Anterior cingulate cortex (tissue), 58 donors: ENCODE data around the gene SORCS3.

ENCODE experiments used
- DNase-seq, 58 donors: peaks; one replicate each; lab custom pipeline; 2025; lab: John Stamatoyannopoulos, UW

Gene SORCS3

DNA sequence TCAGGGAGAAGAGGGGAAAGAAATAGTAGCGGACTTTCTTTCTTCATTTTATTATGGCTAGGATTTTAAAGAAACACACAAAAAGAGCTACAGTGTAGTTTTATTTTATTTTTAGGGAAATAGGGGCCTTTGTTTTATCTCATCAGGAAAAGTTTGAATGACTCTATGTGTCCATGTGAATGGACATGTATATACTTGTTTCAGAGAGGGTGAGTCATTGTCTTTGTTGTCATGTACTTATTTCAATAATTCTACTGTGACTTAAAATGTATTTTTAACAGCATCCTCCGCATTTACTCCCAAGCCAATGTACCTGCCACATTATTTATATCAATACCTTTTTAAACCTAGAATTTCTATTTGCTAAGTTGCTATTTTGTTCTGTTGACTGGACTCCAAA lies 569.5 kb downstream of the SORCS3 start:
- no peak for DNase-seq

DNA sequence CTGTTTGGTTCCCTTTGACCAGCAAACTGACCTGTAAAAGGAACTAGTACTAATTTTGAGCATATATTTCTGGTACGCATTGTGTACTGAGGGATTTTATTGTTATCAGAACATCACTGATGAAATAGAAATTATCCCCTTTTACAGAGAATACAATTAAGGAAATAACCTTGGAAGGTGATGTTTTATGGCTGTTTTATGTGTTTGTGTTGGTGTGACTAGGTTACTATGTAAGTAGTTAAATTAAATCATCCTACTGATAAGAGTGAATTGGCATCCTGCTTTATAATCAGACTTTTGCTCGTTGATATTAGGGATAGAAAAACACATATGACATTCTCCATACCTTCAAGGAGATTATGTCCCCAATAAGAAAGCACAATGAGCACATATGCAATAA lies 596.6 kb downstream of the SORCS3 start:
- DNase-seq: no peak

DNA sequence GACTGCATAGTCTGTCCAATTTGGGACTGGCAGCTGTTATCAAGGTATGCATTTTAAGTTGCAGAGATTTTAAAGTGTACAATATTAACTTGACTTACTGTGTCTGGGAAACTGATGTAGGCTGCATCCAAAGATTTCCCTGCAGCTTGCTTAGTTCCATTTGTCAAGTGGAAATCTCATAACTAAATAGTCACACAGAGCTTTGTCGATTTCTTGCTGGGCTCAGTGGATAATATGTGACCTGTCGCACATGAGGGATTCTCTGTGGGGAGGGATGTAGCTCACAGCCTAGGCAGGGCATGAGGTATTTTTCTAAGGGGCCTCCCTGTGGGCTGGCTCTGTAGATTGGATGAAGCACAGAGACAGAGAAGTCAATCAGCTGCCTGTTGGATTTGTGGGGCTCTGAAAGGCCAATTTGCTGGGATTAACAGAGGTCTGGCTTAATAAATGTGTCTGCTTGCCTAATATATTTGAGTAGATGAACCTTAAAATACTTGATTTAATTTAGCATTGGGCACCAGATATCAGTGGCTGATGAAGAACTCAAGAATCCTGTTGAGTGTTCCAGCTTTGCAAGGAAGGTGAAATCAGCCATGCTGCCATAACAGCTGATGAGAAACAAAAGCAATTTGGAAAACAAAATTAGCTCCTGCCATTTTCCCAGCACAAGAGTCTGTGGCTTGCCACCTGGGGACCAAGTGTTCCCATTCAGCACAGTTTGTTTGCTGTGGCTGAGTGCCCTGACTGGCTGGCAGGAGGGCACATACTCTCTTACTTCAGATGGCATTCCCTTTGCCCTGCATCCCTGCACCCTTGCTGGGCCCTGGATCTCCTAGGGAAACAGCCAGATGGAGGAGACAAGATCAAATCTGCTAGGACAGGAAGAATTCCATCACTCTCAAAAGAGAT lies 598.5 kb downstream of the SORCS3 start:
- peak in 17 of 58 donors; percentile 1 to 54 (median 6) for DNase-seq

DNA sequence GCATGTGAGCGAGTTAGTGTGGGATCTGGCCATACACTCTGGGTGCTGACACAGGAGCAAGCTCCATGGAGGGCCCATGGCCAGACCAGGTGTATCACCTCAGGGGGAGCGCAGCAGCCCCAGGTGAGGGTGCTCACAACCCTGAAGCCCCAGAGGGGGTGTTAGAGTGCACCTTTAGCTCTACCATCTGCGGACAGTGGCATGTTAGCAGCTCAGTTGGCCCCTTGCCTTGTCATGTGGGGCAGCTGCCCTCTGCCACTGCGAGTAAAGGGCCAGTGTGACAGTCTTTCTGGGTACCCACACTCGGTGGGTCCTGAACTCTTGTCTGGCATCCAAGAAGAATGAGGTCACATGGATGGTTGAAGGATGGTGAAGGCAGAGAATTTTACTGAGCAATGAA lies 600.2 kb downstream of the SORCS3 start:
- no peak for DNase-seq

GRCh38 chr10:105243381-105243780 lies 602.3 kb downstream of the SORCS3 start:
- no peak for DNase-seq

DNA sequence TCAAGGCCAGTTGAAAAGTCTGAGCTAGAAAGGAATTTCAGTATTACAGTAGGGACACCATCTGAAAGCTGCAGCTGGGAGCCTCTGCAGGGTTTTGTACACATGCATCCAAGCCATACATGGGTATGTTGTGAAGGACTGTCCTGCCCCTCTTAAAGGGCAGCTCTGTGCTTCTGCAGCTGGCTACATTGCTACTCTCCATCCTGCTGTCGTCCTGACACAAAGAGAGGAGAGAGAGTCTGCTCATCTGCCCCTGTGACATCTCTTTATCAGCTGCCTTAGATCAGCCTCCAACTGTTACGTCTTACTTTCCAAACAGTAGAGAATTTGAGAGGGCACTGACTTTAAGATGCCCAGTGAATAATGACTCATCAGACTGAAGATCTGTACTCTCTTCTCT lies 602.7 kb downstream of the SORCS3 start:
- DNase-seq: no peak

DNA sequence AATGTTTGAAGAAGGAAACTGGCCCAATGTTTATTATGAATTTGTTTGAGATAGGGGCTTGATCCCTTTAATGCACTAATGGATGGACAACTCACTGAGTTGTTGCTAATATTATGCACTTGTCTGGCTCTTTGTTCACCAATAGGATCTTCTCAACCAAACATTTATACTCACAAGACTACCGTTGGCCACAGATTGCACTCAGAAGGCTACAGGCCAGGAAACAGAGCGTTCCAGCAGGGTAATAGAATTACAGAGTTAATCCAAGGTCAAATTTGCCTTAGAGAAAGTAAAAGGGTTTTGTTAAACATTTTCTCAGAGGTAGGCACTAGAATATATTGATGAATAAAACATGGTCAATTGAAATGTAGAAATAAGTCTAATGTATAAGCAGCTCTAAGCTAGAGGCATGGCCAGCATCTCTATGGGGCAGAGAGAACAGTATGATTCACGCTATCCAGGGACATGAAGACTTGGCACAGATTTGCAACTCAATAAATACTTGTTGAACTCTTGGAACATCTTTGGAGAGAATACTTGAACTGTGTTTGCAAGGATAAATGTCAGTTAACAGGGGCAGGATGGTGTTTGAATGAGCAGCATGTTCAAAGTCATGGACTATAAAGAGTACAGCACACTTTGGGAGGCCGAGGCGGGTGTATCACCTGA lies 606.9 kb downstream of the SORCS3 start:
- DNase-seq: no peak

- DNase-seq: no peak
Observed at GRCh38 chr10:105252911-105253310, 611.8 kb downstream of the SORCS3 start.

GRCh38 chr10:105253515-105254212 lies 612.6 kb downstream of the SORCS3 start:
- DNase-seq: no peak

GRCh38 chr10:105258036-105258673 lies 617.1 kb downstream of the SORCS3 start:
- peak in 2 of 58 donors; percentile 4 to 18 for DNase-seq

- no peak for DNase-seq
Observed at GRCh38 chr10:105258674-105259065, 617.6 kb downstream of the SORCS3 start.

DNA sequence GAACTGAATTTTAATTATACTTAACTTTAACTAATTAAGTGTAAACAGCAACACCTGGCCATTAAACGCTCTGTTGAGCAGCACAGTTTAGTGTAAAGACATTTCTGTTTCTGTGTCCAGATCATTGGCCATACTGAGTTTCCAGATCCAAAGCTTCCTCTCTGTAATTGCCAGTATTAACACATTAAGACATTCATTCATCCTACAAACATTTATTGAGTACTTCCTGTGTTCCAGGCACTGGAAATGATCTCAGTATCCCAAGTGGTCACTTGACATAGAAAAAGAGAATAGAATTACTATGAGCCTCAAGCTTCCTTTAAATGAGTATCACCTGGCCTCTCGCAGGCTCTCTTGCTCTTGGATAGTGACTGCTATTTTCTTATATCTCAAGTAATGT lies 618.1 kb downstream of the SORCS3 start:
- no peak for DNase-seq

DNA sequence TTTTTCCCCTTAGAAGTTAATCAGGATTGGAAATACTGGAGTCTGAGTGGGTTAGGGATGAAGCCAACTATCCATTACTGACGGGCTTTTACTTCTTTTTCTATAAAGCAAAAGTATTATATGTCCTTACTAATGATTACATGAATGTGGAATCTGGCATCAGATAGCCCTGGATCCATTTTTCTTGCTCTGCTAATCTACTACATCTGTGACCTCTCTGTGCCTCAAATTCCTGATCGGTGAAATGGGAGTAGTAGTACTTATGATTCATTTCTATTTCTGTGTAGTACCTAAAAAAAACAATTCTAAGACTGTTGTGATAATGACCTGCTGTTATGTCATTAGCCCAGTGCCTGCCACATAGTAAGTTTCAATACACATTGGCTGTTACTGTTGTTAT lies 621.6 kb downstream of the SORCS3 start:
- DNase-seq: no peak

DNA sequence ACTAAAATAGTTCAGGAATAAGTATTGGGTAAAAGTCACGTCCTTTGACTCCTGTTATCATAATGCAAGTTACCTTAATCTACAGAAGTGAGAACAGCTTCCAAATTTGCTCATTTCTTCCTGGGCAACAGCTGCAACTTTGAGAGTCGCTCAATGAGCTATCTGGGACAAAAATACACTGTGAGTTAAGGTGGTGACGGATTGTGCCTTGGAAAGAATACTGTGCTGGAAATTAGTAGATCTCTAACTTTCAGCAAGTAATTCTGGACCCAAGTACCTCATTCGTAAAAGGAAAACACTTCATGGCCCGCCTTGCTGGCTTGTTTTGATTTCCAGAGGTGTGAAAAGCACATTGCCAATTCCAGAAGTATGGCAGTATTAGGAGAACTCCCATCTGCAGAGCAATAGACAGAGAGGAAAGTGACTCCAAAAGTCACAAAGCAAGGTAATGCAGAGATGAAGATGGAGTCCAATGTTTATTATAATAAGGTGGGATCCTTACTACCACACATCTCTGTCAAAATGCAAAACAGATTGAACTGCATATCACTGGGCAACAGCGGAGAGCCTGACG lies 626.0 kb downstream of the SORCS3 start:
- peak in 1 of 58 donors; percentile 19 for DNase-seq

GRCh38 chr10:105268961-105269360 lies 627.9 kb downstream of the SORCS3 start:
- no peak for DNase-seq

DNA sequence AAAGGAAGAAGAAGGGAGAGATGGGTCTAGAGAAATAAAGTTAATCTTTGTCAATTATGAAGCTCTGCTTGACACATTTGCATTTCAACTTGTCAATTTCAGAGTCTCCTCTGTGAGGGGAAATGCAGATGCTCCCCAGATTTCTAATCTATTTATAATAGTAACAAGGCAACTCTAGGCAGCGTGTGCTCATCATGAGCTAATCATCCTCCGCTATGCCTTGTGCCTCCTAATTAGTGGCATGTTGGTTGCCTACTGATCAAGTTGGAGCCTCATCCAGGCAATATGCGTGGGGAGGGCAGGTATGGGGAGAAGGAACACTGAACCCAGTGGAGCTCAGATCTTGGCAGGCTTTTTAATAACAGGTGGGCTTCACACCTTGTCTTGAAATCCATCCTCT lies 628.6 kb downstream of the SORCS3 start:
- DNase-seq: no peak

DNA sequence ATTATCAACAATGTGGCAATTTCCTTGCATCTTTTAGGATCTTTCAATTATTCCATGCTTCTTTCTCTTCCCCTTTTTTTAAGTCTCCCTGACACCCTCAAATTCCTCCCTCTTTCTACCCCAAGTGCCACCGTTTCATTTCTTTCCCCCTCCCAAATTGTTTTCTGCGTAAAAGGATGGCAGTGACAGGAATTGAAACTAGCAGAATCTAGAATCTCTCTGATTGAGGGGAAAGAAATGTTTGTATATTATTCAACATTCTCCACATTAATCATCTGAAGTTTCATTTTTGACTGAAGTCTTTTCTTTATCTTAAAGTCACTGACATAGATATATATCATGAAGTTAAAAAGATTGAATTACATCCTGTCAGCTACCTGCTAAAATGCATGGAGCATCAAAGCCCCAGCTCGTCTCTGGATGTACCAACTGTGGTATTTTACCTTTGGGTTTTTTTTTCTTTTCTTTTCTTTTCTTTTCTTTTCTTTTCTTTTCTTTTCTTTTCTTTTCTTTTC lies 633.5 kb downstream of the SORCS3 start:
- DNase-seq: no peak

DNA sequence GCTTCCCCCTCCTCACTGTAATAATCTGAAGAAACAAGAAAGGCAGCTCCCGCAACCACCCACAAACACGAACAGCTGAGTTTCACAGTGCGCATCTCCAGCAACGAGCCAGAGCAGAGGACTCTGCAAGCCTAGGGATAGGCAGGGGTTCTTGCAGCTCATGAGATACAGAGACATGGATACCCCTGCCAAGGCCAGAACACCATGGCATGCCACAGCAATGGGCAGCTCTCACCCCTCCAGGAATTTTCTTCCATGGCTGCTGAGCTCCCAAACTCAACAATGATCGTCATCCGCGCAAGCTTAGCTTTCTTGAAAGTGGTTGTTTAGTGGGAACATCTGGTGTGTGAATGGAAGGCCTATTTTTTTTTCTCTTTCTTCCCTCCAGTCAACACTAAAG lies 637.3 kb downstream of the SORCS3 start:
- DNase-seq: peak in 1 of 58 donors; percentile 3

GRCh38 chr10:105279101-105279500 lies 638.0 kb downstream of the SORCS3 start:
- DNase-seq: no peak

DNA sequence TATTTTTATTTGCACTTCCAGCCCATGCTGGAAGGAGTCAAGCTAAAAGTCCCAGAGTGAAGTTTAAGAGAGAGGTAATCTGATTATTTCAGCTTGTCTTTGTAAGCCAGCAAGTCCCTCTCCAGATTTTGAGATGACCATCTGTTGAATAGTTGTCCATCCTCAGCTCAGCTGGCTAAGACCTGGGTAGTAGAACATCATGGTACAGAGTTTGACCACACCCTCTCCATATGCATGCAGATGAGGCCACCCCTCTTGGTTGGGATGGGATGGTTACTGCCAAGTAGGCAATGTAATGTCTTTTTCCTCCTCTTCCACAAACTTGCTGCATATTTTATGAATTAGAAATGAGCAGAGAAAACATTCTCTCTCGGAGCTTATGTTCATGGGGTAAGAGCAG lies 639.8 kb downstream of the SORCS3 start:
- no peak for DNase-seq
